RWPE2 (cell line): ENCODE data around the gene FAM98A.

Experiments
- ATAC-seq: fragments of 200-7000 bp; cut with Tn5 transposase; 3 replicates; pipeline ENCODE4 v1.9.1; 2021; ENCODE audit warnings: low read depth
- DNase-seq: peaks from one replicate; pipeline ENCODE4 v3.0.0-alpha.2; 2020; ENCODE audit warnings: low spot score
- H3K27ac ChIP-seq: fragments of 450-650 bp; 2 replicates; pipeline ENCODE4 v1.5.1; 2017; ENCODE audit warnings: mild to moderate bottlenecking; ENCODE audit not compliant: poor library complexity, severe bottlenecking
- H3K27me3 ChIP-seq: fragments of 250-450 bp; sonication (Bioruptor Pico); 2 replicates; pipeline ENCODE4 v1.5.1; 2021; ENCODE audit warnings: mild to moderate bottlenecking, moderate library complexity; ENCODE audit not compliant: insufficient read depth, poor library complexity, severe bottlenecking
- H3K36me3 ChIP-seq: fragments of 250-450 bp; sonication (Bioruptor Pico); 2 replicates; pipeline ENCODE4 v1.5.1; 2020; ENCODE audit warnings: low read depth, mild to moderate bottlenecking, moderate library complexity
- H3K4me1 ChIP-seq: fragments of 250-450 bp; sonication (Bioruptor Pico); 2 replicates; pipeline ENCODE4 v1.5.1; 2021; ENCODE audit warnings: mild to moderate bottlenecking, moderate library complexity; ENCODE audit not compliant: insufficient read depth, poor library complexity, severe bottlenecking
- H3K4me3 ChIP-seq: fragments of 250-450 bp; sonication (Bioruptor Pico); 2 replicates; pipeline ENCODE4 v1.5.1; 2021; ENCODE audit warnings: mild to moderate bottlenecking, moderate library complexity; ENCODE audit not compliant: severe bottlenecking
- H3K9me3 ChIP-seq: fragments of 250-450 bp; sonication (Bioruptor Pico); 2 replicates; pipeline ENCODE4 v1.5.1; 2021; ENCODE audit warnings: mild to moderate bottlenecking, moderate library complexity; ENCODE audit not compliant: severe bottlenecking
- CTCF ChIP-seq: fragments of 450-650 bp; IDR thresholded peaks from one replicate; pipeline ENCODE4 v1.5.1; 2017; ENCODE audit warnings: mild to moderate bottlenecking, moderate library complexity; ENCODE audit not compliant: poor library complexity, severe bottlenecking

Gene FAM98A

GRCh38 chr2:33634261-33634910 lies 35.3 kb upstream of the FAM98A start:
- Histone ChIP-seq H3K36me3 (no peaks in the 10 kb centered on the region), H3K9me3 (no peaks in the 10 kb centered on the region), H3K4me1 (no peaks in the 10 kb centered on the region), H3K27me3 (no peaks in the 10 kb centered on the region), H3K4me3 (no peak overlapping the region), H3K27ac (no peak overlapping the region)
- no peak for ATAC-seq
- DNase-seq, result no peak
- no peak for TF ChIP-seq CTCF

GRCh38 chr2:33633315-33633714 lies 34.2 kb upstream of the FAM98A start:
- Histone ChIP-seq H3K4me3 (no peak overlapping the region), H3K27ac (no peak overlapping the region), H3K9me3 (no peaks in the 10 kb centered on the region), H3K27me3 (no peaks in the 10 kb centered on the region), H3K36me3 (no peaks in the 10 kb centered on the region), H3K4me1 (no peaks in the 10 kb centered on the region)
- no peak for TF ChIP-seq CTCF
- ATAC-seq, result peak; percentile 58; the same call in 2 of the 3 replicates
- DNase-seq, result no peak

GRCh38 chr2:33632831-33633230 lies 33.7 kb upstream of the FAM98A start:
- no peaks in the 10 kb centered on the region for H3K9me3 ChIP-seq
- no peaks in the 10 kb centered on the region for H3K4me1 ChIP-seq
- TF ChIP-seq CTCF, result no peak
- H3K36me3 ChIP-seq, result no peaks in the 10 kb centered on the region
- DNase-seq (no peak), ATAC-seq (no peak)
- no peaks in the 10 kb centered on the region for H3K27me3 ChIP-seq
- H3K27ac ChIP-seq, result no peak overlapping the region
- no peak overlapping the region for H3K4me3 ChIP-seq

GRCh38 chr2:33628031-33628827 lies 29.1 kb upstream of the FAM98A start:
- Histone ChIP-seq H3K36me3 (no peaks in the 10 kb centered on the region), H3K4me3 (no peak overlapping the region), H3K27me3 (no peaks in the 10 kb centered on the region), H3K9me3 (no peaks in the 10 kb centered on the region), H3K4me1 (no peaks in the 10 kb centered on the region), H3K27ac (no peak overlapping the region)
- ATAC-seq (no peak), DNase-seq (no peak)
- no peak for TF ChIP-seq CTCF

GRCh38 chr2:33619028-33619427 lies 19.9 kb upstream of the FAM98A start:
- Histone ChIP-seq H3K27me3 (no peaks in the 10 kb centered on the region), H3K4me3 (no peak overlapping the region), H3K36me3 (no peaks in the 10 kb centered on the region), H3K27ac (no peak overlapping the region), H3K9me3 (no peaks in the 10 kb centered on the region), H3K4me1 (no peaks in the 10 kb centered on the region)
- ATAC-seq (no peak), DNase-seq (no peak)
- TF ChIP-seq CTCF, result no peak
